Activated CD4-positive, alpha-beta T cell treated with anti-CD3 and anti-CD28 coated beads for 4 hours (primary cell): Measurements from ENCODE around the gene CDR2L.

ENCODE experiments used
- DNase-seq, 2 donors: peaks; one replicate each; pipeline ENCODE4 v3.0.0-alpha.2; 2020

The CDR2L gene

GRCh38 chr17:74987418-74987908 is at the start of gene CDR2L:
Gene CDR2L, plus strand, starts transcription at chr17:74987632. Its CDS starts 412 bp downstream, at chr17:74988044.
- DNase-seq = peak; percentile 91 to 93

GRCh38 chr17:74938194-74938950 is 49.1 kb upstream of the CDR2L start:
- no peak for DNase-seq

DNA sequence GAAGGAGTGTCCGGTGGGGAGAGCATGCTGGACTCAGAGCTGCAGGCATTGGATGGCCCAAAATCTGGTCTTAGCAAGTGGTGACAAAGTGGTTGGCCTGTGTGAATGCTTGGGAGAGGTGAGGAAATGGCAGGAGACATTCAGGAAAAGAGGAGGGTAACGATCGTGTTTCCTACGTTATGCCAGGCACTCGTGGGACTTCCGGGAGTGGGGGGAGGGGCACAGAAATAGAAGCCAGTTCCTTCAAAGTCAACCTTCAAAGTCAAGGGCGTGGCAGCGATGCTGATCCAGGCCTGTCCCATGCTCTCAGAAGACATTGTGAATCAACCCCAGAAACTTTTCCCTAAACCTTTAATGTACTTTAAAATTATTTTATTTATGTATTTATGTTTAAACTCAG is 47.9 kb upstream of the CDR2L start:
- no peak for DNase-seq

GRCh38 chr17:74941128-74941725 is 46.2 kb upstream of the CDR2L start:
- DNase-seq = no peak

- no peak for DNase-seq
Observed at GRCh38 chr17:74943808-74944522, 43.5 kb upstream of the CDR2L start.

- DNase-seq = no peak
Observed at GRCh38 chr17:74945543-74945942, 41.9 kb upstream of the CDR2L start.

GRCh38 chr17:74946641-74947040 is 40.8 kb upstream of the CDR2L start:
- DNase-seq = no peak

GRCh38 chr17:74947041-74947754 is 40.2 kb upstream of the CDR2L start:
- no peak for DNase-seq

GRCh38 chr17:74949455-74950115 is 37.8 kb upstream of the CDR2L start:
- no peak for DNase-seq

DNA sequence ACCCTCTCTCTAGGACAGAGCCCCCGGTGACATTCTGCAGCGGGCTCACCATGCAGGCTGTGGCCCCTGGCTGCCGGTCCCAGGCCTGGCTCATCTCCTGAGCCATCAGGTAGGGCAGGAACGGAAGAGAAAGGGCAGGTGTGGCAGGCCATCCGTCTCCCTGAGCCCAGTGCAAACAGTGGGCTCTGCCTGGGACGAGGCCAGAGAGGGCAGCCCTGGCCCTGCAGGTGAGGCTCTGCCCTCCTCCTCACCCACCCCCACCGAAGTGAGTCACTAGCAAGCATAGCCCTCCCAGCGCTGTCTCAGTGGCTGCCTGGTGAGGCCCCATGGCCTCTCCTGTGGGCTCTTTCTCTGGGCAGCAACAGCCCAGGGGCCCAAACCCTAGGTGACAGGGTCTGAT is 37.2 kb upstream of the CDR2L start:
- no peak for DNase-seq

- no peak for DNase-seq
Observed at GRCh38 chr17:74951065-74951464, 36.4 kb upstream of the CDR2L start.

- no peak for DNase-seq
Observed at GRCh38 chr17:74951680-74952421, 35.6 kb upstream of the CDR2L start.

- no peak for DNase-seq
Observed at GRCh38 chr17:74952431-74953133, 34.9 kb upstream of the CDR2L start.

- DNase-seq = no peak
Observed at GRCh38 chr17:74953134-74953687, 34.2 kb upstream of the CDR2L start.

DNA sequence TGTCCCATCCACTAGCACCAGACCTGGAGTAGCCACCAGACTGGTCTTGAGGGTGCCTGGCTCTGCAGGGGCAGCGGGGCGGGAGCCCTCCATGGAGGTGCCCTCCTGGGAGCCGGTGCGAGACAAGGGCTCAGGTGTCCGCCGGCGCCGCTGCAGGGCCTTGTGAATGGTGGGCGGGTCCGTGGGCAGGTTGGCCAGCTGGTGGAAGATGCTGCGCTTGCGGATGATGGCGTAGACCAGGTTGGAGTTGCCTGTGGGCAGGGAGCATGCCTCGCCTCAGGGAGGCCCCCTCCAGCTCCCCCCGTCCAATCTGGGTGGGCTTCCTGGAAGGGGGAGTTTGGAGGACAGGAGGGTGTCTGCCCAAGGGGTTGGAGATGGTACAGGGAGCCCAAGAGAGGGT is 33.3 kb upstream of the CDR2L start:
- DNase-seq = no peak

GRCh38 chr17:74954665-74955421 is 32.6 kb upstream of the CDR2L start:
- no peak for DNase-seq

GRCh38 chr17:74956093-74956492 is 31.3 kb upstream of the CDR2L start:
- no peak for DNase-seq

GRCh38 chr17:74957935-74958740 is 29.3 kb upstream of the CDR2L start:
- peak; percentile 64 to 81 for DNase-seq
